ENCODE results near the gene SUPT5H.
"Not testable (repeated sequence)": the region's sequence is repeated elsewhere in the genome, so short reads cannot be mapped to it uniquely, and the experiment has no call there.

The SUPT5H gene

GRCh38 chr19:39426170-39426569 lies 19.2 kb upstream of the SUPT5H start:
- DNase-seq: no peak

- no peak for DNase-seq
Measured at GRCh38 chr19:39427707-39428106, 17.7 kb upstream of the SUPT5H start.

DNA sequence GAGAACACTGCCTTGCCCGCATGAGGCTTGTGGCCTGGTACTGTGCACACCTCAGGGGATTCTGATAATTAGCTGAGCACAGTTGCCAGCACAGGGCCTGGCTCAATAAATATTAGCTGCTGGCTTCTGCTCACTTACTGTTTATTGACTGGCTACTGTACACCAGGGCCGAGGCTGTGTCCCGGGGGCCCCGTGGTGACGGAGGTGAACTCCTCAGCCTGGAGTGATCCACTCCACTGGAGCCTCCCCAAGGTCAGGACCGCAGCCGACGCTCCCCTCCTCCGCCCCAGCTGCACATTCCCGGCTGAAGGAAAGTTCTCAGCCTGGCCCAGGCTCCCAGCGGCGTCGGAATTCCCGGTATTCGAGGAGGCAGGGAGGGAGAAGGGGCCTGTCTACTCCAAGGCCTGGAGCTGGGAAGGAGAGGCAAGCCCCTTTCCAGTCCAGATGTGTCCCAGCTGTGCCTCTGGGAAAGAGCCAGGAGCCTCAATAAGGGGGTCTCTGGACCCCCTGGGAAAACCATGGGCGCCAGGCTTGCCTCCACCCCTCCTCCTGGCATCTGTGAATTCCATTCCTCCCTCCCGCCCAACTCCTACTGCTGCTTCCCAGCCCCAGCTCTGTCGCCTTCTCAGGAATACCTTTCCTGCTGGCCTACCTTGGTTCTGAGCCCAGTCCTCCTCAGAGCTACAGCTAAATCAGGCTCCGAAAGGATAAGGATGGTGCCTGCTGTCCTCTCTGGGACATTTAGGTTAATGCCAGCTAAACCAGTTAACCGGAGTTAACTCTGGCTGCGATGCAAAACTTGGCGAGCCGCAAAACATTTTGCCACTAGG lies 16.9 kb upstream of the SUPT5H start:
- DNase-seq: no peak

- DNase-seq: peak; percentile 34
Measured at GRCh38 chr19:39430675-39431593, 14.4 kb upstream of the SUPT5H start.

GRCh38 chr19:39432677-39433025 lies 12.7 kb upstream of the SUPT5H start:
- no peak for DNase-seq

DNA sequence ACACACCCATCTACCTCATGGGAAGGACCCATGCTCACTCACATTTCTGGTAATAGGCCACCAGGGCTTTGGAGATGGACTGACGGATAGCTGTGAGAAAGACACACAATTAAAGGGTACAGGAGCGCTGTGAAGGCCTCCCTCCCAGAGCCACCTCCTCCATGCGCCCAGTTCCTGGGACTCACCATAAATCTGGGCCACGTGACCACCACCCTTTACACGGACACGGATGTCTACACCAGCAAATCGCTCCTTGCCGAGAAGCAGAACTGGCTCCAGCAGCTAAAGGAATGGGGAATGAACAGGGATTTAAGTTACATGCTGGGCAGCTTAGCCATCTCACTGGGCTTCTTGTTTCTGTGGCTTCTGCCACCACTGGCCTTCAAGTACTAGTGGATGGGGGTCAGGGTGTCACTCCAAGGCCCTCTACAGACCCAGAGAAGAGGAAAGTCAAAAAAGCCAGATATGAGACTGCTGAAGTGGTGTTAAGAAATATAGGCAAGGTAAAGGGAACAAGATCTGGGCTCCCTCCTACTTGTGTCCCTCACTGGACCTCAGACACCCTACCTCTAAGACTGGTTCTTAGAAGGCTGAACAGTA lies 11.8 kb upstream of the SUPT5H start:
- DNase-seq: no peak

GRCh38 chr19:39434123-39435076 lies 11.0 kb upstream of the SUPT5H start:
- DNase-seq: no peak

DNA sequence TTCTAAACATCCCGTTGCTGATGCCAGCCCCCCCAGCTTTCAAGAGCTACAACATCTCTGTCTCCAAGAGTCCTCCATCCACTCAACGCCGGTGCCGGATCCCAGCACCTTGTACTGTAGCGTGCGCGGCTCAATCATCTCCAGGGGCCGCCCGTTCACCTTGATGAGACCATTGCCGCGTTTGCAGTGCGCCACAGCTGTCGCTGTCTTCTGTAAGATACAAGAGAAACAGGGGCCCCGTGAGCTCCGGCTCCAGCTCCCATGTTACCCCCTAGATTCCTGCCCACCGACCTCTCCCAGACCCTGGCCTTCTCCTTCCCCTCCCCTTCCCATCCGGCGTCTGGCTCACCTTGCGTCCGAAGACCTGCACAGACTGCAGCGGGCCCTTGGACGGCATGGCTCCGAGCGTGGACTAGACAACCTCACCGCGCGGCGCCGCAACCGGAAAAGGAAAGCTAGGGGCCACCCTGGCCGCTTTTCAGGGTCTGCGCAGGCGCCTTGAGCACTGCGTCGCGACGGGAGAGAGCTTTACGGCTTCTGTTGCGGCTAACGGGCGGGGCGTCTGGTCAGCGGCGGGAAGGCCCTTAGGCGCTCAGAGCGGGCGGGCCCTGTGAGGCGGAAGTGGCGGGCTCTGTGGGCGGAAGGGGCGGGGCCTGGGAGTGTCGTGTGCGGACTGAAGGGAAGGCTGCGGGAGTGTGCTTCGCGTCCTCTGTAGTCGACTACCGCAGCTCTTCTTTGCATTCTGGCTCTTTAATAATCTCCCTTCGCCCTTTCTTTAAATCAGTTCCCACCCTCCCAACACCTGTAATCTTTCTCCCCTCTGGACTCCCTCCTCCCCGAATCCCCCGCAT lies 9.7 kb upstream of the SUPT5H start, which contains the start of gene RPS16:
Gene RPS16, minus strand, starts transcription at position 451 of the 851 bp plus-strand sequence. Its CDS starts 54 bp downstream, at position 397.
- DNase-seq: peak; percentile 99

DNA sequence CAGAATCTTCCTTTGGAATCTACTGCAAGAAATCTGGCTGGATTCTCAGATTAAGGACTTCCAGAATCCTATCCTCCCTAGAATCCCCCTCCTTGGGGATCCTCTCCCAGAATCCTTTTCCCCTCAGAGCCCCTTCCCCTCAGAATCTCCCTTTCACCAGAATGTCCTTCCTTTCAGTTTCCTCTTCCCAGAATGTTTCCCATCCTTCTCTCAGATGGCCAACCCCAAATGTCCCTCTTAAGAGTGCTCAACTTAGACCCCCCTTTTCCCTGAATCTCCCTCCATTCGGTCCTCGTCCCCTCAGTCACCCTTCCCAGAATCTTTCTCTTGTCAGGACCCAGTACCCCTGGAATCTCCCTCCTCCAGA lies 9.0 kb upstream of the SUPT5H start:
- DNase-seq: no peak

DNA sequence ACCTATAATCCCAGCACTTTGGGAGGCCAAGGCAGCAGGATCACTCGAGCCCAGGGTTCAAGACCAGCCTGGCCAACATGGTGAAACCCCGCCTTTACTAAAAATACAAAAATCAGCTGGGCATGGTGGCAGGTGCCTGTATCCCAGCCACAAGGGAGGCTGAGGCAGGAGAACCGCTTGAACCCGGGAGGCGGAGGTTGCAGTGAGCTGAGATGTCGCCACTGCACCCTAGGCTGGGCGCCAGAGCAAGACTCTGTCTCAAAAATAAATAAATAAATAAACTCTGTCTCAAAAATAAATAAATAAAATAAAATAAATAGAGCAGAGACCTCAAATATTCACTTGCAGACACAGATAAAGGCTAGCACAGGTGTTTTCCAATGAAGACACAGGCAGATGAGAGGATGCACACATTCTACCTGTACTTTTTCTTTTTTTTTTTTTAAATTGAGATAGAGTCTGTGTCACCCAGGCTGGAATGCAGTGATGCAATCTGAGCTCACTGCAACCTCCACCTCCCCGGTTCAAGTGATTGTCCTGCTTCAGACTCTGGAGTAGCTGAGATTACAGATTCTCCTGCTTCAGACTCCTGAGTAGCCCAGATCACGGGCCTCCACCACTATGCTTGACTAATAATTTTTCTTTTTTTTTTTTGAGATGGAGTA lies 7.0 kb upstream of the SUPT5H start:
- DNase-seq: no peak

DNA sequence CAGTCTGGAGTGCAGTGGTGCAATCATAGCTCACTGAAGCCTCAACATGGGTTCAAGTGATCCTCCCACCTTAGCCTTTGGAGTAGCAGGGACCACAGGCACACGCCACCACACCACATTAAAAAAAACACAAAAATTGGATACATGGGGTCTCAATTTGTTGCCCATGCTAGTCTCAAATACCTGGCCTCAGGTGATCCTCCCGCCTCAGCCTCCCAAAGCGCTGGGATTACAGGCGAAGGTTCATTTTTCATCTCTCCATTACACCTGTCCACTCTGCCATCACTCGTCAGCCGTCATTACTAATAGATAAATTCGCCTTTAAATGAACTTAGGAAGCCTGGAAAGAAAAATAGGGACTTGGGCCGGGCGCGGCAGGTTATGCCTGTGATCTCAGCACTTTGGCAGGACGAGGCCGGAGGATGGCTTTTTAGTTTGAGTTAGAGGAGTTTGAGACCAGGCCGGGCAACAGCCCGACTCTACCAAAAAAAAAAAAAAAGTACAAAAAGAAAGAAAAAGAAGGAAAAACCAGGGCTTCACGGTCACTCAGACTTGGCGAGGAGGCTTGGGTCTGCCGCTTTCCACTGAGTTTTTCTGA lies 685 bp upstream of the SUPT5H start:
- DNase-seq: peak; percentile 49

DNA sequence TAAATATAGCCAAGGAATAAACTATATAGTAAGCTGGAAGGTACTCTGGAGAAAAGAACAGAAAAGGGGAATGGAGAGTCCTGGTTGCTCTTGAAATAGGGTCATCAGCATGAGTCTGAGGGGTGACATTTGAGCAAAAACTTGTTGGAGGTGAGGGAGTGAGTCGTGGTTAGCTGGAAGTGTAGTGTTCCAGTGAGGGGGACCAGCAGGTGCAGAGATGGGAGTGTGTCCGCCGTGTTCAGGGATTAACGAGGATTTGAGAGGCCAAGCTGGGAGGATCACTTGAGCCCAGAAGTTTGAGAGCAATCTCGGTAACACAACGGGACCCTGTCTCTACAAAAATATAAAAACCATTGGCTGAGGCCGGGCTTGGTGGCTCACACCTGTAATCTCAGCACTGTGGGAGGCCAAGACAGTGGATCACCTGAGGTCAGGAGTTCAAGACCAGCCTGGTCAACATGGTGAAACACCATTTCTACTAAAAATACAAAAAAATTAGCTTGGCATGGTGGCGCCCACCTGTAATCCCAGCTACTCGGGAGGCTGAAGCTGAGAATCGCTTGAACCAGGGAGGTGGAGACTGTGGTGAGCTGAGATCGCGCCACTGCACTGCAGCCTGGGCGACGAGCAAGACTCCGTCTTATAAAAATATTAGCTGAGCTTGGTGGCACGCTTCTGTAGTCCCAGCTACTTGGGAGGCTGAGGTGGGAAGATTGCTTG lies 1.1 kb downstream of the SUPT5H start:
- no peak for DNase-seq

DNA sequence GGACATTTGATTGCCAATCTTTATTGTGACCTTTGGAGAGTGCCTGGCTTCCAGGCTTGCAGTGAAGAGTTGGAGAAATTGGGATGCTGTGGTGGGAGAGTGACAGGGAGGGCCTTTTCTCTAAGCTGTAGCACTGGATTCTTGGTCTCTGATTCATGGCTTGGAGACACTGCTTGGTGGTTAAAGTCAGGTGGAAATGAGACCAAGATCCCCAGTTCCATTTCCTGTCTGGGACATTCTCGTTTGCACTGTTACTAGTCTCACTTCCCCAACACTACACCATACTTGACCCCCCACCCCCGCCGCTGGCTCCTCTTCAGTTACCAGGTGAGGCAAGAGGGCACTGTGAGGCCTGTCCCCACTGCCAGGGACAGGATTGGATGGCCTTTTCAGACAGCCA lies 2.9 kb downstream of the SUPT5H start:
- DNase-seq: no peak

GRCh38 chr19:39449116-39449797 lies 3.9 kb downstream of the SUPT5H start:
- no peak for DNase-seq

DNA sequence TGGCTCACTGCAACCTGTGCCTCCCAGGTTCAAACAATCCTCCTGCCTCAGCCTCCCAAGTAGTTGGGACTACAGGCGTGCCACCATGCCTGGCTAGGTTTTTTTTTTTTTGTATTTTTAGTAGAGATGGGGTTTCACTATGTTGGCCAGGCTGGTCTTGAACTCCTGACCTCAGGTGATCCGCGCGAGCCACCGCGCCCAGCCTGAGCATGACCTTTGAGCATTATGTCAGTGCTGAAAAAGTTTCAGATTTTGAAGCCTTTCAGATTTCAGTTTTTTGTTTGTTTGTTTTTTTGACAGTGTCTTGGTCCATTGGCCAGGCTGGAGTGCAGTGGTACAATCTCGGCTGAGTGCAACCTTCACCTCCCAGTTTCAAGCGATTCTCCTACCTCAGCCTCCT lies 5.9 kb downstream of the SUPT5H start:
- DNase-seq: not testable (repeated sequence)

- DNase-seq: no peak
Measured at GRCh38 chr19:39463403-39463802, 18.0 kb downstream of the SUPT5H start.

GRCh38 chr19:39465956-39466747 lies 20.8 kb downstream of the SUPT5H start:
- DNase-seq: no peak

DNA sequence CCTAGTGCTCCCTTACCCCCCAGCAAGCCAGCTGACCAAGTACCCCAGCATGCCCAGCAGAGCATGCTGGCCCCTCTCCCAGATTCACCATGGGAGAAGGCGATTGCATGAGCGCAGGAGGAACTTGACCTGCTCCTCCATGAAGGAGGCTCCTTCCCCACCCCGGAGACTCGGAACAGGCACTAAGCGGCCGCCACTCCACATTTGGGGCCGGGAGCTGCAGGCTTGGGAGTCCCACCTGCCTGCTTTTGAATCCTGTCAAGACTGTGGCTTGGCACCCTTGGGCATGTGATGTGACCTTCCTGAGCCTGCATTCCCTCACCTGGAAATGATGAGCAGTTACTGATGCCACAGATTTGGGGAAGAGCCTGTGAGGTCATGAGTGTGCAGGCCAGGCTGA lies 22.6 kb downstream of the SUPT5H start:
- no peak for DNase-seq
